ENCODE results near the gene SLC8A3.

The SLC8A3 gene

GRCh38 chr14:70186900-70187451 lies 1.8 kb downstream of the SLC8A3 start:
- Histone ChIP-seq H3K4me3 (replicated peaks; ENCODE audit: insufficient read depth, low read length) (no peak overlapping the region), H3K27ac (replicated peaks) (no peak overlapping the region), H3K27me3 (ENCODE audit: insufficient read depth, poor library complexity, severe bottlenecking) (peaks cover 6% of the 10 kb centered on the region)
- no peak for TF ChIP-seq GABPA (IDR thresholded peaks at IDR 0.05; ENCODE audit: low read depth)
- TF ChIP-seq SPI1 (IDR thresholded peaks at IDR 0.05; ENCODE audit: borderline replicate concordance, low read depth): no peak
- no peak for TF ChIP-seq REST (IDR thresholded peaks at IDR 0.05; ENCODE audit: insufficient replicate concordance, low read depth)
- TF ChIP-seq CTCF (IDR thresholded peaks at IDR 0.05; ENCODE audit: insufficient read depth, low read length): no peak
- TF ChIP-seq POLR2AphosphoS5 (IDR thresholded peaks at IDR 0.05; ENCODE audit: low read depth): no peak
- no peak for DNase-seq (ENCODE audit: low read depth in 1 of 2, low spot score in 1 of 2)

GRCh38 chr14:70183991-70184390 lies 4.8 kb downstream of the SLC8A3 start:
- no peak overlapping the region for H3K27ac ChIP-seq (replicated peaks)
- H3K27me3 ChIP-seq (ENCODE audit: insufficient read depth, poor library complexity, severe bottlenecking): peaks cover 6% of the 10 kb centered on the region
- no peak for DNase-seq (ENCODE audit: low read depth in 1 of 2, low spot score in 1 of 2)
- H3K4me3 ChIP-seq (replicated peaks; ENCODE audit: insufficient read depth, low read length): no peak overlapping the region
- TF ChIP-seq SPI1 (IDR thresholded peaks at IDR 0.05; ENCODE audit: borderline replicate concordance, low read depth) (no peak), POLR2AphosphoS5 (IDR thresholded peaks at IDR 0.05; ENCODE audit: low read depth) (no peak), CTCF (IDR thresholded peaks at IDR 0.05; ENCODE audit: insufficient read depth, low read length) (no peak), REST (IDR thresholded peaks at IDR 0.05; ENCODE audit: insufficient replicate concordance, low read depth) (no peak), GABPA (IDR thresholded peaks at IDR 0.05; ENCODE audit: low read depth) (no peak)

- no peak for TF ChIP-seq CTCF (IDR thresholded peaks at IDR 0.05; ENCODE audit: insufficient read depth, low read length)
- no peak for TF ChIP-seq GABPA (IDR thresholded peaks at IDR 0.05; ENCODE audit: low read depth)
- TF ChIP-seq POLR2AphosphoS5 (IDR thresholded peaks at IDR 0.05; ENCODE audit: low read depth): no peak
- no peak for TF ChIP-seq REST (IDR thresholded peaks at IDR 0.05; ENCODE audit: insufficient replicate concordance, low read depth)
- no peak for TF ChIP-seq SPI1 (IDR thresholded peaks at IDR 0.05; ENCODE audit: borderline replicate concordance, low read depth)
- H3K4me3 ChIP-seq (replicated peaks; ENCODE audit: insufficient read depth, low read length): no peak overlapping the region
- DNase-seq (ENCODE audit: low read depth in 1 of 2, low spot score in 1 of 2): no peak
- no peak overlapping the region for H3K27ac ChIP-seq (replicated peaks)
- no peaks in the 10 kb centered on the region for H3K27me3 ChIP-seq (ENCODE audit: insufficient read depth, poor library complexity, severe bottlenecking)
Measured at GRCh38 chr14:70181276-70181675, 7.5 kb downstream of the SLC8A3 start.

Measured in HL-60 (cell line).